CD4-positive, alpha-beta T cell treated with Interleukin-15 for 4 hours (primary cell): ENCODE data around the gene EIF4B.
"Not testable (repeated sequence)": the region's sequence is repeated elsewhere in the genome, so short reads cannot be mapped to it uniquely, and the experiment has no call there.

Experiments
- DNase-seq: peaks from one replicate; pipeline ENCODE4 v3.0.0-alpha.2; 2020; ENCODE audit warnings: low spot score

Gene EIF4B

GRCh38 chr12:53005986-53006809 lies at the start of gene EIF4B:
EIF4B (plus strand) TSS chr12:53006456; CDS start chr12:53006484, 28 bp downstream.
- DNase-seq, result peak; percentile 99

DNA sequence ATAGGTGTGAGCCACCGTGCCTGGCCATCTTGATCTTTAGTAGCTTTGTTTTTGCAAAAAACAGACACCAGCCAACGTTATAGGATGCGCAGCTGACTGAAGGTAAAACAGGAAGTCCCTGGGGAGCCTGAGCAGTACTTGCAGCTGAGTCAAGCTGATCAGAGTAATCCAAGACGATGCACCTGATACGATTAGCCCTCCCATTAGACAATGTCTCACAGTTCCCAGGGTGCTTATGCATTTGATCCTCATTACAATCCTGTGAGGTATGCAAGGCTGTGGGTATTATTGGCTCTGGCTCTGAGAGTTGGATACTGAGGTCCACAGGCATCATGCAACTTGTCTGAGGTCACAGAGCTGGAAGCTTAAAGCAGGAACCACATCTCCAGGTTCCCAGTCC lies 49.3 kb upstream of the EIF4B start:
- peak; percentile 2 for DNase-seq

GRCh38 chr12:52964556-52965336 lies 41.5 kb upstream of the EIF4B start:
- no peak for DNase-seq

DNA sequence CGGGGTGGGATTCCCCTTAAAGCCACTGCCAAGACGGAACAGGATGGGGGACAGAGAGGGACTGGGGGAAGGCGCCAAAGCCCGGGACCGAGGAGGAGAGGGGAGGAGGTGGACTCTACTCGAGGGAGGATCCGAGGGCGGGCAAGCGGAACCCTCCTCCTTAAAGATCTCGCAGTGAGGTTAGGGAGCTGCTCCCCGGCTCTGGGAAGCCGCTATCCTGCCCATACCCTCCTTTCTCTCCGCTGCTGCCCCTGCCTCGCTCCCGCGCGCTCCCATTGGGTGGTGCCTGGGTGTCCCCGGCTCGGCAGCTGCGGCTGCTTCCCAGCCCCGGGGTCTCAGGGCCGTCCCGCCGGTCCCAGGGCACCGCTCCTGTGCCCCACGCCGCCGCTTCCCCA lies 40.9 kb upstream of the EIF4B start:
- DNase-seq, result no peak

- no peak for DNase-seq
These were observed 37.0 kb upstream of the EIF4B start for GRCh38 chr12:52969166-52969795.

DNA sequence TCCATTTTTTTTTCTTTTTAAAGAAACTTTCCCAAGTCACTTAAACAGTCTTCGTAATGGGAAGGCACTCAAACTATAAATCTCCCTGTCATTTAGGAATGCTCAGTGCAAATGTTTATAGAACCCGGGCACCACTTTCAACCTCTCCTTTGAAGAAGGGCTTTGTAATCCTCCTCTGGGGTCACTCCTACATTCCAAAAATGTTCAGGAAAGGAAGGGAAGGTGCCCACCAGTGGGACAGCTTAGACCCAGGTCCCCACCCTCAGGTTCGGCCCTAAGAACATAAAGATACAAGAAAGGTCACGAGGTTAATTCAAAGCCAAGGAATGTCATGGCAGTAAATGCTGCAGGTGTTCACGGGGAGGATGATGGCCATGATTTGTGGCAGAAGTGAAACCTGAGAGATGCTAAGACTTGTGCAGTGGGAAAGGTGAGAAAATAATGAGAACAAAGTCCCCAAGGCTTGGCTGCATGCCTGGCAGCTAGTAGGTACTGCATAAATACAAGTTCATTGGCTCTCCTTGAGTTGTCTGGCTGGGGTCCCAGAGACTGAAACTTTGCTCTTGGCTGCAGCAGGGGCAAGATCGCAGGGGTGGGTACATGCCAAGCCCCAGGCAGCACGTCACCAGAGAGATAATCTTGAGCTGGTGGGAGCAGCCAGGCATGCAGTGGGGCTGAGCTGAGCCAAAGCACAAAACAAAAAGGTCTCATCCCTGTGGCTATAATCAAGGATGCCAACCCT lies 36.3 kb upstream of the EIF4B start:
- DNase-seq, result no peak

DNA sequence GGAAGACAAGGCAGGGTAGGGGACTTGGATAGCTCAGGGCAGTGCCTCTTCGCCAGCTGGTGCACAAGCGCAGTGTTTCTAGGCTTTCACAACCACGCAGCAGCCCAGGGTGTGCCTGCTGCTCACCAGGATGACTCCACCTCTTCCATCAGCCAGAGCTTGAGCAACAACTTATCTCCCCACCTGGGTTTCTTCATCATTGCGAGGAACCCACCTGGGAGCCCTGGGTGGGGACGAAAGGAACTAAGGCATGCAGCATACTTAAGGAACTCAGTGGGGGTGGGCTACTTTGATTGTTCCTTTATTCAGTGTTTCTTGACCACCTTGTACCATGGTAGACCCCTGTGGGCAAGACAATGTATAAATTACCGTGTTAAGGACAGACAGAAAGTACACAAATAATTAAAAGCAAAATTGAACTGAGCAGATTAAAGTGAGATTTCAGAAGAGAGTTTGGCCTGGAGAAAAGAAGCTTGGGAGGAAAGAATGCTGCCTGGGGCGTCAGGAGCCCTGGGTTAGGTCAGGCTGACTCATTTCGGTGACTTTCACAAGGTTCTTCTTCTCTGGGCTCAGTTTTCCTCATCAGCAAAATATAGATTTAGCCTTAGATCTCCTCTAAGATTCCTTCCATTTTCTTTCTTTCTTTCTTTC lies 34.5 kb upstream of the EIF4B start:
- DNase-seq, result no peak

- no peak for DNase-seq
These were observed 31.1 kb upstream of the EIF4B start for GRCh38 chr12:52975204-52975603.

DNA sequence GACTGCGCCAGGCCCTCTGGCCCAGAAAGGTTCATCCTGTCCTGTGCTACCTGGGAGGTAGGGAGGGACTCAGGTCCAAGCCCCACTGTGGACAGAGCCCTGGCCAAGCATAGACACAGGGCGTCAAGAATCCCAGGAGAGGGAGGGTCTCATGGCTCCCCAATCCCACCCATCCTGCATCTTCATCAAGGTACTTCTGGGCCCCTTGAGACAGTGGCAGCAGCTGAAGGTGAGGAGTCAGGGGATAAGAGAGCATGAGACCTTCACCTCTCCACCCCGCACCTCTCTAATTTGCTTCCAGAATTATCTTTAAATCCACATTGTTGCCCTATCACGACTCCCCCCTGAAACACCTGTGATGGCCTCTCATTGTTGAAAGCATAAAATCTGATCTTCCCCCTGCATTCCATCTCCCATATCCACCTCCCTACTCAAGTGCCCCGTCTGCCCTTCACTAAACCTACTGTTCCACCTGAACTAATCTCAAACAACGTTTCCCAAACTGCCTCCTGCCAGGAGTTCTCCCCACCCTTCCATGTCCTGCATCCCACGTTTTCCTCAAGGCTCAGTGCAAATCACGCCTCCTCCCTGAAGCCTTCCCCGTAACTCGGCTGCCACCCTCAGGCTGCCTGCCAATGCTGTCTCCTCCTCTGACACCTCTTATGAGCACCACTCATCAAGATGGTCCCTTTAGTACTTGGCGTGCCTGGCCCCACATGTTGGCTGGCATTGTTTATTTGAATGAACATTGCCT lies 30.3 kb upstream of the EIF4B start:
- no peak for DNase-seq

- DNase-seq, result no peak
These were observed 29.6 kb upstream of the EIF4B start for GRCh38 chr12:52976574-52977071.

- no peak for DNase-seq
These were observed 29.1 kb upstream of the EIF4B start for GRCh38 chr12:52977170-52977569.

- no peak for DNase-seq
These were observed 26.1 kb upstream of the EIF4B start for GRCh38 chr12:52980096-52980649.

DNA sequence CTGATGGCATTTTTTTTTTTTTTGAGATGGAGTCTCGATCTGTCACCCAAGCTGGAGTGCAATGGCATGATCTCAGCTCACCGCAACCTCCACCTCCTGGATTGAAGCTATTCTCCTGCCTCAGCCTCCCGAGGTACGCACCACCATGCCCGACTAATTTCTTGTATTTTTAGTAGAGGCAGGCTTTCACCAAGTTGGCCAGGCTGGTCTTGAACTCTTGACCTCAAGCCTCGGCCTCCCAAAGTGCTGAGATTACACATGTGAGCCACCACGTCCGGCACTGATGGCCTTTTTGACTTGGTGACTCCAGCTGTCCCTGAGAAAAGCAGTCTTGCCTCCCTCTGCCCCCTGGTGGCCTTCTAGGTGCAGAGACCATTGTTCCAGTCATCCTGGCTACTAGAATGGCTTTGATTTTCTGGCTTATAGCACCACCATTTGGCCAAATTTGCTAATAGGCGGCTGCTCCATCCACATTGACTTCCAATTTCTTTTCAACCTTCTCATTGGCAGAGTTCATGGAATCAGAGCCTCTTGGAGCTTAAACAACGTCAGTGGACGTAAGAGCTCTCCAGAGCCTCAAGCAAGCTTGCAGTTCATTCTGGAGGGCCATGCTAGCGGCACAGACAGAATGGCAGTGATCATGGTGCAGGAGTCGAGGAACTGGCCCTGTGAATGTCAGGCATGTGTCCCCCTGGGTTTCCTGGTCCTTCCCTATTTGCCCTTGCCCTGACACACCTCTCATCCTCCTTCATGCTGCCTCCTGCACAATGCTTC lies 25.4 kb upstream of the EIF4B start:
- peak; percentile 86 for DNase-seq

DNA sequence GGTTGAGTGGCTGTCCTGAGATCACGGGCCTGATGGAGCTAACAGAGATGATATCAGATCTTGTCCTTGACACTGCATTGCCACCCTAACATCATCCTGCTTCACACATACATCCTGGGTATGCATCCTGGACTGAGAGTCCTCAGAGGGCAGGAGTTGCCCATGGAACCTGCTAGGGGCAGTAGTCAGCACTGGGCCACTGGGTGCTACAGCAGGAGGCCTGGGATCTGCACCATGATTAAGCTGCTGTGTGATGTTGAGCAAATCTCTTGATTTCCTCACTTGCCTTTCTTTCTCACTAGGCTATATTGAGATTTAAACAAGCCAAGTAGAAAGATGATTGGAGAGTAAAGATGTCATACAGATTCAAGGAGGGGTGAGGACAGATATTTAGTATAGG lies 22.1 kb upstream of the EIF4B start:
- no peak for DNase-seq

- no peak for DNase-seq
These were observed 17.4 kb upstream of the EIF4B start for GRCh38 chr12:52988898-52989297.

DNA sequence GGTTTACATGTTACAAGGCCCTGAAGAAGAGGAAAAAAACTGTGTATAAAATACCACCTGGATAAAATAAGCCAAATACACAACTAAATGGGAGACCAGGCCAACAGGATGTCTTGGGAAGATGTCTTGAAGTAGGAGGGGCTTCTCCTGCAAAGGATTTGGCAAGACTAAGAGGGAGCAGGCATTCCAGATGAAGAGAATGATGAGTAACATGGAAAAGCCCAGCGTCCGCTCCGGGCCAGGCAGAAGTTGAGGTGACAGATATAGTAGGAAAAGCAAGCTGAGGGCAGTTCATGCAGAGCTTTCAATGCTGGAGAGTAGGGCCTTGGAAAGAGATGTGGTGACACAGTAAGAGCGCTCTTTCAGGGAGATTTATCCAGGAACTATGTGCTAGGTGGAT lies 16.1 kb upstream of the EIF4B start:
- no peak for DNase-seq

DNA sequence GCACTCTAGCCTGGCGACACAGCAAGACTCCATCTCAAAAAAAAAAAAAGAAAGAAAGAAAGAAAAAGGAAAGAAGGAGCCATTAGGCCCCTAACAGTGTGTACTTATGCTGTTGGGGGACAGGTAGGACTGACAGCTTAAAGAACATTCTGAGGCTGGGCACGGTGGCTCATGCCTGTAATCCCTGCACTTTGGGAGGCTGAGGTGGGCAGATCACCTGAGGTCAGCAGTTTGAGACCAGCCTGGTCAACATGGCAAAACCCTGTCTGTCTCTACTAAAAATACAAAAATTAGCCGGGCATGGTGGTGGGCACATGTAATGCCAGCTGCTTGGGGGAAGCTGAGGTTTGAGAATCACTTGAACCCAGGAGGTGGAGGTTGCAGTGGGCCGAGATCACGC lies 14.0 kb upstream of the EIF4B start:
- not testable (repeated sequence) for DNase-seq

GRCh38 chr12:52992699-52993557 lies 13.3 kb upstream of the EIF4B start:
- DNase-seq, result no peak

DNA sequence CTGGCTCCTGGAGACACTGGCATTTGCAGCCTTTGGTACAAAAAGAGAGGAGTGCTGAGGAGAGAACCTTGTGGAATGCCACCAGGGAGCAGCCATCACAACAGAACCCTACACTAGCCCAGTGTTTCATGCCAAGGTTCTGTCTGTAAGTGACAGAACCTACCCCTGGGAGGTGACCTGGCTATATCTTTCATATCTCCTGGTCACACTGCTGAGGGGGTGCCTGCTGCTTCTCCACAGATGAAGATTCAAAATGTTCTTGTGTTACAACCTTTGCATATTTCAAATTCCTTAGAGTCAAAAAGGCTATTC lies 12.7 kb upstream of the EIF4B start:
- DNase-seq, result no peak
